ENCODE data around the gene KCNIP3.
"Not testable (repeated sequence)": the region's sequence is repeated elsewhere in the genome, so short reads cannot be mapped to it uniquely, and the experiment has no call there.

KCNIP3 gene

DNA sequence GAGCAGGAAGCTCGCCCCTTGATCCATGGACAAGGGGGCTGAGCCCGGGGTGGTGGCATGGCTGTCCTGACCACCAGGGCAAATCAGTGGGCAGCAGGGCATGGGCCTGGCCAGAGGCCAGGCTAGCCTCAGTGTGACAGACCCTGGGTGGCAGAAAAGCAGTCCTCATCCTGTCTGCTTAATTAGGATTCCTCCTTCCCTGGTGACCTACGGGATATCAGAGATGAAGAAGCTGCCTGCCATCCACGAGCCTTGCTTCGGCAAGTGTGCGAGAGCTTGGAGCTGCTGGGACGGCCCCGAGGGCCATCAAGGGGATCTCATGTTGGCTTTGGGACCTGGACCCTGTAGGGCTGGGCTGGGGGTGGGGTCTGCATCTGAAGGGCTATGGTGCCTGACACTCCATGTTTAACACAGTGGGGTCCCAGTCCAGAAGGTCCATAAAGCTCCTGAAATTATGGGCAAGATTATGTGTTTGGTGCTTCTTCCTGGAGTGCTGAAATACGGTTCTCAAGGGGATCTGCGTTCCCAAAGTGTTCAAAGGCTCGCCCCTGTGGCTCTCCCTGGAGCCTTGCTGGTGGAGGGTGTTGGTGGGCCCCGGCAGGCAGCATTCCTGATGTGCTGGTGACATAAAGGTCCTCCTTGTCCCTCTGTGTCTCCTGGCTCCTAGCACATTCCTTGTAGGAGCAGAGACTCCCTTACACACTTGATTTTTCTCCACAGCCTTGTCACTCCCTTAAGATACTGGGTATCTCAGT lies 52.6 kb downstream of the KCNIP3 start:
- DNase-seq: no peak

DNA sequence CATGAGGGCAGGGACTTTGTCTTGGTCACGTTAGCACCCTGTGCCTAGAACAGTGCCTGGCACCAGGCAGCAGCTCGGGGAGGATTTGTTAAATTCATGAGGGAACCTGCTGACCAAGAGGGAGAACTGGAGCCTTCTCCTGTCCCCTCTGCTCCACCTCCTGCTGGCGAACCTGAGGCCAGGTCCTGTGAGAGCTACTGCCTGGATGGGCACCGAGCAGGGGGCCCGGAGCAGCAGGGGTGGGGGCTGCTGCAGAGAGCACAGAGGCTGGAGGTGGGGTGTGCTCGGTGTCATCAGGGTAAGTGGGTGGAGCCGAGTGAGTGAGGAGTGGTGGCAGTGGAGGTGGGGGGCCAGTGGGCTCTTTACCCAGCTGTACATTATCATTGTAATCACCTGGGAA lies 53.2 kb downstream of the KCNIP3 start:
- DNase-seq: no peak

DNA sequence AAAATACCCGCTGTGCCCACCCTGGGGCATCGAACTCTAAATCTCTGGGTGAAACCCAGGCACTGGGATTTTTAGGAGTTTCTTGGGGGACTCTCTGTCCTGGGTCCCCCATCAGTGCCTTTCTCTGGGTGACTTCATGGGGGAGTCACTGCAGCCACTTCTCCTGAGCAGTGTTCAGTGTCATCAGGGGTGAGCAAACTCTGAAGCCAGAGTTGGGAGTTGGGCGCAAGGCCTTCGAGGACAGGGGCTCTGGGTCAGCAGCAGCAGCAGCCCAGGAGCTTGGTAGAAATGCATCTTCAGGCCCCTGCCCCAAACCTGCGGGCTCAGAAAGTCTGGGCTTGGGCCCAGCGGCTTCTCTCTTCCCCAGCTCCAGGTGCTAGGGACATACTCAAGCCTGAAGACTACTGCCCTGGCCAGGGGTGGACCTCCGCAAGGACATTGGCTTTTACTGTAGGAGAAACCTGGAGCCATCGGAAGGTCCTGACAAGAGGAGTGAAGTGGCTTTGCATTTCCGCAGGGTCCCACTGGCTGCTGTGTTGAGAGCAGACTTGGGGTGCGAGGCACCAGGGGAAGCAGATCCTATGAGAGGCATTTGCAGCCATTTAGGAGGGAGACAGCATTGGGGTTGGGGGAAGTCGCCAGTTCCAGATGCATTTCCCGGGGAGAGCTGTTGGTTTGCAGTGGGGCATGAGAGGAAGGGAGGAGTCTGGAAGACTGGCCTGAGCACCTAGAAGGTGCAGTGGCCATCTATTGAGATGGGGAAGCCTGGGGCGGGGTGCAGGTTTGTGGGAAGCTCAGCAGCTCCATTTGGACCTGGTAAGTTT lies 53.8 kb downstream of the KCNIP3 start:
- no peak for DNase-seq

GRCh38 chr2:95351598-95351915 lies 54.4 kb downstream of the KCNIP3 start:
- no peak for DNase-seq

DNA sequence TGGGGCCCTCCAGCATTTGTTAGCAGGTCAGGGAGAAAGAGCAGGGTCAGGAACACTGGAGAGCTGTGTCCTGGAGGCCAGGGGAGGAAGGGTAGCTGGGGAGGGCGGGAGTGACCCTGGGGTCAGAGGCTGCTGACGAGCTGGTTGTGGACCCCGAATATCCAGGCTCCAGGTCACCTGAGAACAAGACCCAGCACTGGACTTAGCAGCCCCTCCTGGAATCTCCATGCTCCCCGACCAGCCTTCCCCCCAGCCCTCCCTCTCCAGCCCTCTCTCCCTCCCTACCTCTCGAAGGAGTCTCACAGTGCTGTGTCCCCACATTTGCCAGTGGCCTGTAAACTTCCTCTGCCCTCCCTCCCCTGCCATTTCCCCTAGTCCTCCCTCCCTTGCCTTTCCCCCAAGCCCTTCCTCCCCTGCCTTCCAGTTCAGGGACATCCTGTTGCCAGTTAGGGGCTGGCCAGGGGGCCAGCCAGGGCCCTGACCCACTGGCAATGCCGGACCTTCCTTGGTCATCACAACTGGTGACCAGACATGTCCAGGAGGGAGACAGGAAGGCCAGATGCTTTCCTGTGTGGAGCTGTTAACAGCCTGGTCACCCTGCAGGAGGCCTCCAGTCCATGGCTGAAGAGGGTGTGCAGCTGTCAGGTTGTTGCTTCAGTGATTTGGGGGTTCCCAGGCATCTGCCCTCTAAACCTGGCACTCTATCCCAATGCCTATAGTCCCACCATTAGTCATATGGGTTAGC lies 55.3 kb downstream of the KCNIP3 start:
- DNase-seq: no peak

DNA sequence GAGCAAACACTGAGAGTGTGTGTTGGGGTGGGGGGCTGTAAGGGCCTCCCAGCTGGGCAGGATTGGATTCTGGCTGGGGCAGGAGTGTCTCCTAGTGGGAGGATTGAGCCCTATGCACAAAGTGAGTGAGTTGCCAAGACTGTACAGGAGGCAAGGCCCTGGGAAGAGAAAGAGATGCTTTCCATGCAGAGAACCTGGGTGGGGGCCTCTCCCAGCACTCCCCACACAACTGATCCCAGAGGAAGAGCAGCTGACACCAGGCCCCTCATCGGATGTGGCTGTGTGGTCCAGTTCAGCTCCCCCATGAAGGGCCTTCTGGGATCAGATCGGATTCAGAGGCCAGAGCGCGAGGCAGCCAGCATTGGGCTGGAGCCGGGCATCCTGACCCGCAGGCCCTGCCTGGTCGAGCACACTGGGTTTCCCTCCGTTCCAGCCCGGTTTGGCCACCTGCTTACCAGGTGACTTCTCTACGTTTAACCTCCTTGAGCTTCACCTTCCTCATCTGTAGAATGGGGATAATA lies 56.0 kb downstream of the KCNIP3 start:
- no peak for DNase-seq

DNA sequence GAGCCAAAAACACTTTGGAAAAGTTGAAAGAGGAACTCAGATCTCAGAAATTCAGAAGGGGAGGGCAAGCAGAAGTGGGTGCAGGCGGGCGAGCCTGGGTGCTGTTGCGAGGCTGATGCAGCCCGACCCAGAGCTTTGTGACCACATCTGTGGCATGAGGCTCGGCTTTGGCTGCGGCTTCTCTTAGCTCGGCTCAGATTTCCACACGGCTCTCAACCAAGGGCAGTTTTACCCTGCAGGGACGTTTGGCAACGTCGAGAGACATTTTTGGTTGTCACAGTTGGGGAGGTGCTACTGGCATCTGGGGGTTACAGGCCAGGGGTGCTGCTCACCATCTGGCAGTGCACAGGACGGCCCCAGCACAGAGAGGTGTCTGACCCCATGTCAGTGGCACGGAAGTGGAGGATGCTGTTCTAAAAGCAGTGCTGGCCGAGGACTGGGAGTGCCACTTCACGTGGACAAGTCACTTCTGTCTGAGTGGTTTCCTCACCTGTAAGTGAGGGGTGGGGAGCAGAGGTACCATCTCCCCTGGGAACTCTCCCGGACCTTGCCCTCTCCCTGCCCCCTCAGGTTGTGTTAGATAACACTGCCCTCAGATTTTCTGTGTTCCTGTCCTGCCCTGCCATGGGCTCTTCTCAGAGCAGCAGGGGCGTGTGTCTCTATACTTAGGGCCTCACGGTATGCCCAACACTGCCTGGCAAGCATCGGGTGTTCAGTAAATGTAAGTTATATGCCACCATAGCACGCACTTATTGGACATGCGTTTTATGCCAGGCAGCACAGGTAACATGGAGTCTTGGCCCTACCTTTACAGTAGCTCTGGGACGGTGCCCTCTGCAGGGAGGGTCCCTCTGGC lies 56.7 kb downstream of the KCNIP3 start:
- DNase-seq: no peak

- DNase-seq: no peak
Measured at GRCh38 chr2:95354469-95354901, 57.3 kb downstream of the KCNIP3 start.

DNA sequence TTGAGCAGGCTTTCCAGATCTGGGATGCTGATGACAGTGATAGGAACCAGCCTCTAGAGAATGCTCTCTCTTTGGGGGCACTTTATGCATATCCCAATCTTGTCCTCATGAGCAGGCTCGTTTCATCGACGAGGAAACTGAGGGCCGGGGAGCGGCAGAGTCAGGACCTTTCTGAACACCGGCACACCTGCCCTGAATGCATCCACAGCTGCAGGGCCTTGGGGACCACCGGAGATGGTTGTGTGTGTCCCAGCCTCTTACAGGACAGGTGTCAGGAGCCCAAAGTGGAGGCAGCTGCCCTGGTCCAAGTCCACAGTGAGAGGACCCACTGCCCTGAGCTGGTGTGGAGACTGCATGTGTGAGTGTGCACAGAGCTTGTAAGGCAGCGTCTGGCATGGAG lies 57.8 kb downstream of the KCNIP3 start:
- no peak for DNase-seq

GRCh38 chr2:95355486-95355885 lies 58.3 kb downstream of the KCNIP3 start:
- not testable (repeated sequence) for DNase-seq

GRCh38 chr2:95356821-95357700 lies 59.9 kb downstream of the KCNIP3 start:
- DNase-seq: no peak

DNA sequence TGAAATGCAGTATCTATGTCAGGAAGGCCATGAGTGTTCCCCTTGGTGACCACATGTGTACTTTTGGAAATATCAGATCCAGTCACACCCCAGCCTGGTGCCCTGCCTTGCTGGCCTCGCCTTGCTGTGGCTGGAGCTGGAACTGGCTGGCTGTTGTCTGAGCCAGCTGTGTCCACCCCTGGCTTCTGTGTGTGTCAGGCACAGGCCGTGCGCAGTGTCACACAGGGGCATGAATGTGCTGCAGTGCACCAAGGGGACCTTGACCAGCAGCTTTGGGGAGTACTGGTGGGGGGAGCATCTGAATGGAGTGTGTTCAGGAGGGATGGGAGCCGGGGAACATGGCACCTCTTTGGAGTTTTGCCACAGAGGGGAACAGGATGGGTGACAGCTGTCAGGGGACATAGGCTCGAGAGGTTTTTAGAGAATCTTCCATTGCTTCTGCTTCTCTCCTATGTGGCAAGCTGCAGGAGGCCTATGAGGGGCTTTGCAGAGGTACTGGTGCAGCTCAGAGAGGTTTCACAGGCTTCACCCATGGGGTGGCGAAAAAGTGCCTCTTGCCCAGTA lies 60.7 kb downstream of the KCNIP3 start:
- DNase-seq: no peak

- DNase-seq: no peak
Measured at GRCh38 chr2:95359031-95359430, 61.9 kb downstream of the KCNIP3 start.

GRCh38 chr2:95359501-95359930 lies 62.4 kb downstream of the KCNIP3 start:
- no peak for DNase-seq

GRCh38 chr2:95361216-95361980 lies 64.3 kb downstream of the KCNIP3 start:
- no peak for DNase-seq

- no peak for DNase-seq
Measured at GRCh38 chr2:95362486-95362885, 65.3 kb downstream of the KCNIP3 start.

DNA sequence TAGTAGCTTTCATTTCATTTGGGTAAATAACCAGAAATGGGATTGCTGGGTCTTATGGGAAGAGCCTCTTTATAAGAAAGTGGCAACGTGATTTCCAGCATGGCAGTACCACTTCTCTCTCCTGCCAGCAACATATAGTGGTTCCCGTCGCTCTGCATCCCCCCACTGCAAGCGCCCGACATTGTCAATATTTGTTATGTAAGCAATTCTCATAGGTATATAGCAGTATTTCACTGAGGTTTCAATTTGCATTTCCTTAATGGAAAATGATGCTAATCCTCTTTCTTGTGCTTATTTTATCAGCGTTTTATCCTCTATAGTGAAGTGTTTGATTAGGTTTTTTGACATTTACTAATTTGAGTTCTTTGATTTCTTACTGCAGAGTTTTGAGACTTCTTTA lies 69.4 kb downstream of the KCNIP3 start:
- no peak for DNase-seq

- DNase-seq: no peak
Measured at GRCh38 chr2:95372216-95372829, 75.2 kb downstream of the KCNIP3 start.

- DNase-seq: no peak
Measured at GRCh38 chr2:95372845-95373244, 75.7 kb downstream of the KCNIP3 start.

DNA sequence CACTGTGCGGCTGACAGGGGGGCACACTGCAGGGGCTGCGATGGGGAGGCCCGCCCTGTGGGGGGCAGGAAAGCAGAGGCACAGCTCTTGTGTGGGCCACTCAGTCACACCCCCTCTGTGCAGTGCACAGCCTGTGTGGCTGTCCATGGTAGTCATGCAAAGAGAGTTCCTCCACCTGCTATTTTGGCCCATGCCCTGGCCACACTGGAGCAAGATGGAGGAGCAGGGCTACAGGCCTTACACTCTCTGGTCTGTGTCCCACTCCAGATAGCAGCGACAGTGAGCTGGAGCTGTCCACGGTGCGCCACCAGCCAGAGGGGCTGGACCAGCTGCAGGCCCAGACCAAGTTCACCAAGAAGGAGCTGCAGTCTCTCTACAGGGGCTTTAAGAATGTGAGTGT lies 76.9 kb downstream of the KCNIP3 start:
- no peak for DNase-seq
